Left lung (tissue), 10 donors: ENCODE results near the gene GSPT1. TPM values are rescaled to one million over a fixed set of nuclear protein-coding genes. Genes with fewer than 3 reads are reported as not detected.
A peak's percentile ranks its signal among the peaks of the same experiment; 100 is the strongest.

ENCODE experiments used
- ATAC-seq: fragments of 200-7000 bp; cut with Tn5 transposase; one replicate; pipeline ENCODE4 v1.9.1; 2020; ENCODE audit warnings: moderate library complexity
- DNase-seq, 4 donors: peaks; one replicate each; pipeline ENCODE4 v3.0.0-alpha.2; 2013 to 2020
- H3K27ac ChIP-seq, 2 donors: fragments of 200-600 bp; sonication (generic) in 1 of 2; one replicate each; pipeline versions ENCODE4 v1.5.0 to v1.8.0; 2020 to 2021
- H3K27me3 ChIP-seq, 2 donors: fragments of 200-600 bp; sonication (generic) in 1 of 2; one replicate each; pipeline versions ENCODE4 v1.5.0 to v1.8.0; 2020 to 2021
- H3K36me3 ChIP-seq, 2 donors: fragments of 200-600 bp; sonication (generic) in 1 of 2; one replicate each; pipeline versions ENCODE4 v1.5.0 to v1.8.0; 2020 to 2021
- H3K4me1 ChIP-seq, 2 donors: fragments of 200-600 bp; one replicate each; pipeline ENCODE4 v1.8.0; 2021
- H3K4me3 ChIP-seq, 2 donors: fragments of 200-600 bp; sonication (generic) in 1 of 2; one replicate each; pipeline versions ENCODE4 v1.5.0 to v1.8.0; 2020 to 2021; ENCODE audit warnings: mild to moderate bottlenecking in 1 of 2
- H3K9me3 ChIP-seq, 2 donors: fragments of 200-600 bp; sonication (generic) in 1 of 2; one replicate each; pipeline versions ENCODE4 v1.5.0 to v1.8.0; 2020 to 2021
- intact Hi-C, 2 donors: fragments of 100-400 bp; cut with DNase I; formaldehyde crosslinking; loops; one replicate each; pipeline versions ENCODE4 v1.11.2 to v1.14.2; 2022
- polyA plus RNA-seq, 6 donors: library from polyadenylated mRNA; unstranded; fragments of 120-200 nt; gene quantifications; one replicate each; pipeline ENCODE4 v1.2.1, GENCODE V29; 2013; ENCODE audit not compliant: insufficient read length in 6 of 6
- total RNA-seq, 2 donors: library from RNA; stranded (reverse); fragmentation: NEBNext Ultra II Directional; extraction: Animal tissue kit (Norgen Biotek cat#: 25700); gene quantifications; one replicate each; pipeline ENCODE4 v1.2.1, GENCODE V29; 2021
- TF ChIP-seq, protein P1 (sequence below), 2 donors: fragments of 200-600 bp; sonication (generic) in 1 of 2; IDR thresholded peaks; one replicate each; pipeline versions ENCODE4 v1.5.0 to v1.8.0; 2021; ENCODE audit warnings: antibody characterized with exemption in 2 of 2
- donor health status: DM: no; HTN: yes; CAD: no.
- donor health status: DM: no; HTN: no; CAD: no.

Gene GSPT1
- total and polyA plus RNA-seq, 8 donors = 93.5 to 140 (median 107) TPM

DNA sequence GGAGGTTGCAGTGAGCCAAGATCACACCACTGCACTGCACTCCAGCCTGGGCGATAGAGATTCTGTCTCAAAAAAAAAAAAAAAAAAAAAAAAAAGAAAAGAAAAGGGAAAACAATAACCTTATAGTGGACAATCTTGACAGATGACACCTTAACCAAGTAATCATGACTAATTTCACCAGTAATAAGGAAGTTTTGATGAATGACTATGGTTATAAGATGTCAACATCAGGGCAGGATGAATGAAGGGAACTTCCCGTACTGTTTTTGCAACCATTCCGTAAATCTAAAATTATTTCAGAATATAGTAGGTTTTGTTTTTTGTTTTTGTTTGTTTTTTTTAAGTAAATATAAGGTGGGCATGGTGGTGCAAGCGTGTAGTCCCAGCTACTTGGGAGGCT lies 23.0 kb downstream of the GSPT1 start:
- H3K4me1 ChIP-seq = peaks cover 0 to 25% of the 10 kb centered on the region in 2 donors
- ATAC-seq (no peak), DNase-seq (no peak)
- no peak overlapping the region for H3K27ac ChIP-seq
- no peaks in the 10 kb centered on the region for H3K9me3 ChIP-seq
- TF ChIP-seq, protein P1, sequence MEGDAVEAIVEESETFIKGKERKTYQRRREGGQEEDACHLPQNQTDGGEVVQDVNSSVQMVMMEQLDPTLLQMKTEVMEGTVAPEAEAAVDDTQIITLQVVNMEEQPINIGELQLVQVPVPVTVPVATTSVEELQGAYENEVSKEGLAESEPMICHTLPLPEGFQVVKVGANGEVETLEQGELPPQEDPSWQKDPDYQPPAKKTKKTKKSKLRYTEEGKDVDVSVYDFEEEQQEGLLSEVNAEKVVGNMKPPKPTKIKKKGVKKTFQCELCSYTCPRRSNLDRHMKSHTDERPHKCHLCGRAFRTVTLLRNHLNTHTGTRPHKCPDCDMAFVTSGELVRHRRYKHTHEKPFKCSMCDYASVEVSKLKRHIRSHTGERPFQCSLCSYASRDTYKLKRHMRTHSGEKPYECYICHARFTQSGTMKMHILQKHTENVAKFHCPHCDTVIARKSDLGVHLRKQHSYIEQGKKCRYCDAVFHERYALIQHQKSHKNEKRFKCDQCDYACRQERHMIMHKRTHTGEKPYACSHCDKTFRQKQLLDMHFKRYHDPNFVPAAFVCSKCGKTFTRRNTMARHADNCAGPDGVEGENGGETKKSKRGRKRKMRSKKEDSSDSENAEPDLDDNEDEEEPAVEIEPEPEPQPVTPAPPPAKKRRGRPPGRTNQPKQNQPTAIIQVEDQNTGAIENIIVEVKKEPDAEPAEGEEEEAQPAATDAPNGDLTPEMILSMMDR (IDR thresholded peaks at IDR 0.05) = no peak
- intact Hi-C loops = no loop called here
- H3K4me3 ChIP-seq = no peak overlapping the region
- no peaks in the 10 kb centered on the region for H3K27me3 ChIP-seq
- H3K36me3 ChIP-seq = peaks cover 0 to 82% of the 10 kb centered on the region in 2 donors

DNA sequence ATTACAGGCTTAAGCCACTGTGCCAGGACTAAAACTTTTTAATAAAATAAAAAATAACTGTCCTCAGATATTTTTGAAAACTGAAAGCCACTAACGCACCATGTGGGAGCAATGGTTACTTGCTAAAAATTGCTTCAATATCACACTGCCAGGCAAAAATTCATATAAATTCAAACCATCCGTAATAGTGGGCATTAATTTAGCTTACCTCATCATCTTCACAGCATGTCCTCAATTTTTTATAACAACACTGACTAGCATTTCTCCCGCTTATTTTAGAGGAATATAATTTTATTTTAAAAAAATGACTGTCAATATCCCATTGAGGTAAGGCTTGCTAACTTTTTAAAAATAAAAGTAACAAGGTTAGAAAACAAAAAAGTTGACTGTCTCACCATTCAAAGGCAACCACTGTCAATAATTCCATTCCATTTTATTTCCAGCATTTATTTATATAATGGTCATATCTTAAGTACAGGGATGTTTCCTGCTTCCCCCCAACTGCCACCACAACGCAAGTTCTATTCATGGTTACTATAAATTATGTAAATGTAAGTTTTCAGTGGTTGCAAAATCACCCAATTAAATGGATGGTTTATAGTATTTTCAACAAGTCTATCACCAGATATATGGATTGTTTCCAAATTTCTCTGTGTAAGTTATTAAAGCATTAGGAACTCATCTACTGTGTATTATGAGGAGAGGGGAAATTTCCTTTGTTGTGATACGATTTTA lies 25.4 kb downstream of the GSPT1 start:
- Histone ChIP-seq H3K36me3 (peaks cover 0 to 98% of the 10 kb centered on the region in 2 donors), H3K4me1 (peaks cover 0 to 12% of the 10 kb centered on the region in 2 donors), H3K9me3 (no peaks in the 10 kb centered on the region), H3K27ac (no peak overlapping the region), H3K4me3 (no peak overlapping the region), H3K27me3 (no peaks in the 10 kb centered on the region)
- ATAC-seq (no peak), DNase-seq (no peak)
- intact Hi-C loops = no loop called here
- TF ChIP-seq, protein P1 (IDR thresholded peaks at IDR 0.05) = no peak

DNA sequence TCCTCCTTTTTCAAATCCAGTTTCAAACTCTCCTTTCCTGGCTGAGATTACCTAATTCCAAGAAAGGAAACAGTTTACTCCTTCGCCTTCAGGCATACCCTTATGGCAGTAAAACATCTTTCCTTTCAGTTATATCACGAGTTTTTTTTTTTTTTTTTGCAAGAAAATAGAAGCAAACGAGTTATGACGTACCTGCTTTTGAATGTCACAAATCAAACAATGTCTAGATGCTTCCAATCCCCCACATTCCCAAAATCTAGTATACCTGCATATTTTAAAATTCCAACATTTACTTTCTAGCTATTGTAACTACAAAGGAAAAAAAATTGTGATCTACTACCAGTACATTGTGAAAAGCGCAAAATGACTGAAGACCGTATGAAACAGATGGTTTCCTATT lies 28.9 kb downstream of the GSPT1 start:
- H3K27me3 ChIP-seq = no peaks in the 10 kb centered on the region
- DNase-seq = no peak
- H3K9me3 ChIP-seq = no peaks in the 10 kb centered on the region
- no peak overlapping the region for H3K27ac ChIP-seq
- peaks cover 0 to 100% of the 10 kb centered on the region in 2 donors for H3K36me3 ChIP-seq
- ATAC-seq = no peak
- intact Hi-C loops = no loop called here
- no peaks in the 10 kb centered on the region for H3K4me1 ChIP-seq
- TF ChIP-seq, protein P1 (IDR thresholded peaks at IDR 0.05) = no peak
- no peak overlapping the region for H3K4me3 ChIP-seq

DNA sequence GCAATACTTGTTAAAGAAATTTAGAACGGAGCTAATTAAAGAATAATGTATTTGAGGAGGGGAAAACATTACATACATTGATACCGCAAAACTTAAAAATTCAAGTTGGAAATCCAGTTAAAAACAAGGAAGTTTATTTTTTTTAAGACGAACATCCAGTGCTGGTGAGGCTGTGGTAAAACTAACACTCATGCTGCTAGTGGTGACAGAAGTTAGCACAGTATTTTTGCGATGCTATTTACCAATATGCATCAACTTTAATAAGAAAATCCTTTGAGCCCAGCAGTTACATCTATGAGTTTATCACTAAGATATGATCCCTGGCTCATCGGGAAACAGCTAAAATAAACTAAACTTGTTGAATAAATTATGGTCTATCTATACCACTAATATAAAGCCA lies 31.7 kb downstream of the GSPT1 start:
- no peak for DNase-seq
- H3K27me3 ChIP-seq = no peaks in the 10 kb centered on the region
- no peak overlapping the region for H3K4me3 ChIP-seq
- intact Hi-C loops = no loop called here
- no peaks in the 10 kb centered on the region for H3K9me3 ChIP-seq
- H3K36me3 ChIP-seq = peaks cover 0 to 98% of the 10 kb centered on the region in 2 donors
- TF ChIP-seq, protein P1 (IDR thresholded peaks at IDR 0.05) = no peak
- ATAC-seq = no peak
- no peak overlapping the region for H3K27ac ChIP-seq
- H3K4me1 ChIP-seq = no peaks in the 10 kb centered on the region

DNA sequence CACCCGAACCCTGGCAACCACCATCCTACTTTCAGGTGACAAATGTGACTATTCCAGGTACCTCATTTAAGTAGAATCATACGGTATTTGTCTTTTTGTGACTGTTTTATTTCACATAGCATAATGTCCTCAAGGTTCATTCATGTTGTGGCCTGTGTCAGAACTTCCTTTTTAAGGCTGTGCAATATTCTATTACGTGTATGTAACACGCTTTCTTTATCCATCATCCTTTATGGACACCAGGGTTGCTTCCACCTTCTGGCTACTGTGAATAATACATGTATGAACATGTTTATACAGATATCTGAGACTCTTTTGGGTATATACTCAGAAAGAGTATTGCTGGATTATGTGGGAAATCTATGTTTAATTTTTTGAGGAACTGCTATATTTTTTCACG lies 35.7 kb downstream of the GSPT1 start:
- no peak overlapping the region for H3K4me3 ChIP-seq
- TF ChIP-seq, protein P1 (IDR thresholded peaks at IDR 0.05) = no peak
- H3K9me3 ChIP-seq = no peaks in the 10 kb centered on the region
- ATAC-seq = peak; percentile 21
- no peak overlapping the region for H3K27ac ChIP-seq
- intact Hi-C loops = no loop called here
- no peaks in the 10 kb centered on the region for H3K4me1 ChIP-seq
- DNase-seq = no peak
- H3K36me3 ChIP-seq = peaks cover 0 to 98% of the 10 kb centered on the region in 2 donors
- no peaks in the 10 kb centered on the region for H3K27me3 ChIP-seq
